H9 (cell line): ENCODE data around the gene SHISA9. TPM values are rescaled to one million over a fixed set of nuclear protein-coding genes. Genes with fewer than 3 reads are reported as not detected.
A peak's percentile ranks its signal among the peaks of the same experiment; 100 is the strongest.

ENCODE experiments used
- DNase-seq: peaks from one replicate; pipeline ENCODE4 v3.0.0-alpha.2; 2017
- H2AFZ ChIP-seq: one replicate; pipeline ENCODE4 v1.6.1; 2013; ENCODE audit warnings: mild to moderate bottlenecking, low read length, control low read depth, moderate library complexity
- H2AK5ac ChIP-seq: 2 replicates; pipeline ENCODE4 v1.6.1; 2013; ENCODE audit warnings: low read length, control low read depth, mixed read lengths; ENCODE audit not compliant: insufficient read length
- H2BK120ac ChIP-seq: one replicate; pipeline ENCODE4 v1.6.1; 2013; ENCODE audit warnings: low read depth, mild to moderate bottlenecking, low read length, control low read depth, inconsistent platforms; ENCODE audit not compliant: poor library complexity, severe bottlenecking
- H2BK12ac ChIP-seq: 2 replicates; pipeline ENCODE4 v1.6.1; 2013; ENCODE audit warnings: low read length, control low read depth, mixed read lengths, low read depth; ENCODE audit not compliant: insufficient read length
- H2BK15ac ChIP-seq: 2 replicates; pipeline ENCODE4 v1.6.1; 2013; ENCODE audit warnings: low read depth, low read length, control low read depth
- H2BK20ac ChIP-seq: one replicate; pipeline ENCODE4 v1.6.1; 2013; ENCODE audit warnings: low read depth, mild to moderate bottlenecking, low read length, control low read depth, inconsistent platforms; ENCODE audit not compliant: poor library complexity, severe bottlenecking
- H2BK5ac ChIP-seq: 2 replicates; pipeline ENCODE4 v1.6.1; 2013; ENCODE audit warnings: low read length, control low read depth, mixed read lengths; ENCODE audit not compliant: insufficient read length
- H3K14ac ChIP-seq: 2 replicates; pipeline ENCODE4 v1.6.1; 2013; ENCODE audit warnings: low read length, control low read depth; ENCODE audit not compliant: insufficient read depth
- H3K18ac ChIP-seq: 2 replicates; pipeline ENCODE4 v1.6.1; 2013; ENCODE audit warnings: low read depth, mild to moderate bottlenecking, mixed read lengths, low read length, control low read depth; ENCODE audit not compliant: insufficient read length
- H3K23ac ChIP-seq: 2 replicates; pipeline ENCODE4 v1.6.1; 2013; ENCODE audit warnings: low read length, control low read depth, mixed read lengths, low read depth; ENCODE audit not compliant: insufficient read length
- H3K23me2 ChIP-seq: 2 replicates; pipeline ENCODE4 v1.6.1; 2013; ENCODE audit warnings: low read depth, mild to moderate bottlenecking, mixed read lengths, low read length, control low read depth; ENCODE audit not compliant: insufficient read length, poor library complexity, severe bottlenecking
- H3K27ac ChIP-seq: 2 replicates; pipeline ENCODE4 v1.5.1; 2013; ENCODE audit warnings: low read length, control low read depth, mixed read lengths, low read depth; ENCODE audit not compliant: insufficient read length
- H3K27me3 ChIP-seq: 2 replicates; pipeline ENCODE4 v1.6.1; 2013; ENCODE audit warnings: low read length, control low read depth, inconsistent platforms; ENCODE audit not compliant: insufficient read depth
- H3K4ac ChIP-seq: 2 replicates; pipeline ENCODE4 v1.6.1; 2013; ENCODE audit warnings: low read depth, mild to moderate bottlenecking, control low read depth, inconsistent platforms, low read length, moderate library complexity
- H3K4me1 ChIP-seq: 2 replicates; pipeline ENCODE4 v1.6.1; 2013; ENCODE audit warnings: low read length, control low read depth, inconsistent platforms; ENCODE audit not compliant: insufficient read depth
- H3K4me2 ChIP-seq: 2 replicates; pipeline ENCODE4 v1.6.1; 2013; ENCODE audit warnings: low read length, control low read depth, mixed read lengths; ENCODE audit not compliant: insufficient read length, insufficient read depth
- H3K56ac ChIP-seq: 2 replicates; pipeline ENCODE4 v1.6.1; 2013; ENCODE audit warnings: low read depth, mild to moderate bottlenecking, mixed read lengths, low read length, control low read depth; ENCODE audit not compliant: insufficient read length
- H3K79me1 ChIP-seq: 2 replicates; pipeline ENCODE4 v1.6.1; 2013; ENCODE audit warnings: low read depth, mild to moderate bottlenecking, moderate library complexity, low read length, control low read depth, inconsistent platforms; ENCODE audit not compliant: insufficient read depth, poor library complexity, severe bottlenecking
- H3K79me2 ChIP-seq: 2 replicates; pipeline ENCODE4 v1.6.1; 2013; ENCODE audit warnings: low read length, control low read depth, inconsistent platforms; ENCODE audit not compliant: insufficient read depth
- H3K9ac ChIP-seq: 2 replicates; pipeline ENCODE4 v1.6.1; 2013; ENCODE audit warnings: low read length, control low read depth, mixed read lengths; ENCODE audit not compliant: insufficient read length; ENCODE audit errors: extremely low read depth
- H3K9me3 ChIP-seq: one replicate; pipeline ENCODE4 v1.6.1; 2013; ENCODE audit warnings: low read depth, low read length, inconsistent platforms; ENCODE audit not compliant: control insufficient read depth
- H3T11ph ChIP-seq: one replicate; pipeline ENCODE4 v1.6.1; 2013; ENCODE audit warnings: mild to moderate bottlenecking, low read length, control low read depth, inconsistent platforms
- H4K20me1 ChIP-seq: one replicate; pipeline ENCODE4 v1.6.1; 2013; ENCODE audit not compliant: control insufficient read depth, insufficient read length, insufficient read depth
- H4K5ac ChIP-seq: 2 replicates; pipeline ENCODE4 v1.6.1; 2013; ENCODE audit warnings: low read depth, mild to moderate bottlenecking, mixed read lengths, low read length, control low read depth; ENCODE audit not compliant: insufficient read length
- H4K8ac ChIP-seq: replicated peaks from 2 replicates; pipeline ENCODE4 v1.6.1; 2013; ENCODE audit warnings: low read length, control low read depth, mixed read lengths, low read depth; ENCODE audit not compliant: insufficient read length
- H4K91ac ChIP-seq: 2 replicates; pipeline ENCODE4 v1.6.1; 2013; ENCODE audit warnings: low read depth, mild to moderate bottlenecking, moderate library complexity, mixed read lengths, low read length, control low read depth; ENCODE audit not compliant: insufficient read length
- H3K27ac Mint-ChIP-seq, 3 experiments: 2 replicates in 2 of 3; 3 replicates in 1 of 3; pipeline ENCODE4 v1.8.0; 2020 to 2021; ENCODE audit warnings: mixed read lengths in 3 of 3, mild to moderate bottlenecking in 1 of 3, moderate library complexity in 1 of 3
- H3K27me3 Mint-ChIP-seq: 2 replicates; pipeline ENCODE4 v1.8.0; 2021; ENCODE audit warnings: low read depth, mild to moderate bottlenecking, moderate library complexity, mixed read lengths
- H3K36me3 Mint-ChIP-seq, 3 experiments: 2 replicates in 2 of 3; 3 replicates in 1 of 3; pipeline ENCODE4 v1.8.0; 2020 to 2021; ENCODE audit warnings: low read depth in 3 of 3, mixed read lengths in 3 of 3; ENCODE audit not compliant: insufficient read depth in 1 of 3
- H3K4me1 Mint-ChIP-seq, 2 experiments: 2 replicates each; pipeline ENCODE4 v1.8.0; 2020; ENCODE audit warnings: mixed read lengths in 2 of 2
- H3K4me3 Mint-ChIP-seq, 2 experiments: 2 replicates in 1 of 2; 3 replicates in 1 of 2; pipeline ENCODE4 v1.8.0; 2020 to 2021; ENCODE audit warnings: mild to moderate bottlenecking in 2 of 2, mixed read lengths in 2 of 2, moderate library complexity in 1 of 2
- H3K9me3 Mint-ChIP-seq, 2 experiments: 2 replicates in 1 of 2; 3 replicates in 1 of 2; pipeline ENCODE4 v1.8.0; 2020; ENCODE audit warnings: mild to moderate bottlenecking in 2 of 2, mixed read lengths in 2 of 2, moderate library complexity in 1 of 2
- WGBS: extraction: QIAGEN DNeasy Blood & Tissue Kit; methylation state at CpG from one replicate; pipeline ENCODE4 v1.1.7; 2013; ENCODE audit warnings: missing lambda C conversion rate, low lambda C conversion rate, mixed read lengths; ENCODE audit not compliant: insufficient read length; ENCODE audit errors: extremely low coverage; 5-methylcytosine and 5-hydroxymethylcytosine counted together
- total RNA-seq: library from RNA; stranded (reverse); gene quantifications from 2 replicates; pipeline ENCODE4 v1.2.1, GENCODE V29; 2021
- TF ChIP-seq, protein P1 (sequence below): fragments of 200-600 bp; sonication (generic); conservative IDR thresholded peaks from 3 replicates; pipeline ENCODE4 v1.8.0; 2021; ENCODE audit warnings: antibody characterized with exemption, mild to moderate bottlenecking

SHISA9 gene
- total RNA-seq, 1 experiment from 2014 or later: 7.0 TPM

- Histone ChIP-seq H2BK20ac (no peak overlapping the region), H3K18ac (no peak overlapping the region), H3K4ac (no peak overlapping the region), H3K56ac (no peak overlapping the region), H3K4me2 (peak overlapping the region; percentile 31), H3K23ac (no peak overlapping the region), H2BK12ac (no peak overlapping the region), H3K14ac (no peak overlapping the region), H4K5ac (no peak overlapping the region), H4K8ac (no peak overlapping the region), H3K27ac (peak overlapping the region; percentile 67), H3K79me2 (no peaks in the 10 kb centered on the region), H4K91ac (no peak overlapping the region), H3K9me3 (no peaks in the 10 kb centered on the region), H2AK5ac (no peak overlapping the region), H4K20me1 (no peaks in the 10 kb centered on the region), H3T11ph (no peak overlapping the region), H2AFZ (no peak overlapping the region), H2BK120ac (no peak overlapping the region), H3K9ac (no peak overlapping the region), H2BK15ac (no peak overlapping the region), H3K4me1 (peaks cover 9% of the 10 kb centered on the region; the same call in 1 of the 2 replicates), H3K23me2 (no peaks in the 10 kb centered on the region), H2BK5ac (no peak overlapping the region), H3K27me3 (no peaks in the 10 kb centered on the region), H3K79me1 (no peaks in the 10 kb centered on the region)
- Mint-ChIP-seq H3K27me3 (no peaks in the 10 kb centered on the region), H3K4me1 (peaks cover 31 to 32% of the 10 kb centered on the region in 2 experiments), H3K4me3 (no peak overlapping the region), H3K36me3 (peaks cover 2 to 15% (median 13%) of the 10 kb centered on the region in 3 experiments; a peak in 5 of 7 replicates), H3K9me3 (peaks cover 0 to 1% of the 10 kb centered on the region in 2 experiments; a peak in 3 of 5 replicates), H3K27ac (peak overlapping the region in 2 of 3 experiments; percentile 26 to 65; a peak in 5 of 7 replicates)
- TF ChIP-seq, protein P1, sequence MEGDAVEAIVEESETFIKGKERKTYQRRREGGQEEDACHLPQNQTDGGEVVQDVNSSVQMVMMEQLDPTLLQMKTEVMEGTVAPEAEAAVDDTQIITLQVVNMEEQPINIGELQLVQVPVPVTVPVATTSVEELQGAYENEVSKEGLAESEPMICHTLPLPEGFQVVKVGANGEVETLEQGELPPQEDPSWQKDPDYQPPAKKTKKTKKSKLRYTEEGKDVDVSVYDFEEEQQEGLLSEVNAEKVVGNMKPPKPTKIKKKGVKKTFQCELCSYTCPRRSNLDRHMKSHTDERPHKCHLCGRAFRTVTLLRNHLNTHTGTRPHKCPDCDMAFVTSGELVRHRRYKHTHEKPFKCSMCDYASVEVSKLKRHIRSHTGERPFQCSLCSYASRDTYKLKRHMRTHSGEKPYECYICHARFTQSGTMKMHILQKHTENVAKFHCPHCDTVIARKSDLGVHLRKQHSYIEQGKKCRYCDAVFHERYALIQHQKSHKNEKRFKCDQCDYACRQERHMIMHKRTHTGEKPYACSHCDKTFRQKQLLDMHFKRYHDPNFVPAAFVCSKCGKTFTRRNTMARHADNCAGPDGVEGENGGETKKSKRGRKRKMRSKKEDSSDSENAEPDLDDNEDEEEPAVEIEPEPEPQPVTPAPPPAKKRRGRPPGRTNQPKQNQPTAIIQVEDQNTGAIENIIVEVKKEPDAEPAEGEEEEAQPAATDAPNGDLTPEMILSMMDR: no peak
- WGBS: no CpG with 5 or more reads among the region's 4 CpGs
- no peak for DNase-seq
These were observed 330.0 kb downstream of the SHISA9 start for GRCh38 chr16:13231365-13231764.
